Liver (tissue), 3 donors: ENCODE data around the gene SCLY.

Experiments
- CTCF ChIP-seq: fragments of 150-350 bp; IDR thresholded peaks from 2 replicates; pipeline ENCODE4 v1.5.1; 2017; ENCODE audit warnings: improper control_type of control experiment, low read depth, low read length; ENCODE audit not compliant: missing input control
- EGR1 ChIP-seq, 2 donors: IDR thresholded peaks; 2 replicates each; pipeline ENCODE4 v1.6.1; 2016 to 2018; ENCODE audit warnings: antibody characterized with exemption in 2 of 2, low read depth in 2 of 2
- GABPA ChIP-seq, 2 donors: IDR thresholded peaks in 1 of 2; conservative IDR thresholded peaks in 1 of 2; 2 replicates each; pipeline ENCODE4 v1.6.1; 2016; ENCODE audit warnings: antibody characterized with exemption in 2 of 2, mild to moderate bottlenecking in 1 of 2, moderate library complexity in 1 of 2
- HNF4A ChIP-seq, 2 donors: conservative IDR thresholded peaks; 2 replicates each; pipeline ENCODE4 v1.6.1; 2016; ENCODE audit warnings: antibody characterized with exemption in 2 of 2, mild to moderate bottlenecking in 2 of 2
- JUND ChIP-seq, 2 donors: IDR thresholded peaks; 2 replicates each; pipeline ENCODE4 v1.6.1; 2016; ENCODE audit warnings: antibody characterized with exemption in 2 of 2
- RAD21 ChIP-seq, 2 donors: IDR thresholded peaks; 2 replicates each; pipeline ENCODE4 v1.6.1; 2016; ENCODE audit warnings: antibody characterized with exemption in 2 of 2, mild to moderate bottlenecking in 2 of 2
- RXRA ChIP-seq, 2 donors: IDR thresholded peaks; 2 replicates each; pipeline ENCODE4 v1.6.1; 2017 to 2018; ENCODE audit warnings: antibody characterized with exemption in 2 of 2, mild to moderate bottlenecking in 1 of 2
- SP1 ChIP-seq: IDR thresholded peaks from 2 replicates; pipeline ENCODE4 v1.6.1; 2018; ENCODE audit warnings: antibody characterized with exemption, mild to moderate bottlenecking
- TAF1 ChIP-seq: conservative IDR thresholded peaks from 2 replicates; pipeline ENCODE4 v1.6.1; 2016; ENCODE audit warnings: antibody characterized with exemption, mild to moderate bottlenecking
- YY1 ChIP-seq: IDR thresholded peaks from 2 replicates; pipeline ENCODE4 v1.6.1; 2016; ENCODE audit warnings: antibody characterized with exemption, mild to moderate bottlenecking
- TF ChIP-seq, protein P1 (sequence below): IDR thresholded peaks from 2 replicates; pipeline ENCODE4 v1.6.1; 2016; ENCODE audit warnings: antibody characterized with exemption, mild to moderate bottlenecking
- TF ChIP-seq, protein P2 (sequence below): IDR thresholded peaks from 2 replicates; pipeline ENCODE4 v1.6.1; 2016; ENCODE audit warnings: antibody characterized with exemption
- TF ChIP-seq, protein P3 (sequence below): IDR thresholded peaks from 2 replicates; pipeline ENCODE4 v1.6.1; 2016; ENCODE audit warnings: antibody characterized with exemption
- donor health status: healthy.
- donor health status: healthy.

- TF ChIP-seq RXRA (IDR thresholded peaks at IDR 0.05) = no peak
- TF ChIP-seq CTCF = no peak
- TF ChIP-seq HNF4A (conservative IDR thresholded peaks at IDR 0.05) = no peak
- no peak for TF ChIP-seq RAD21 (IDR thresholded peaks at IDR 0.05)
- no peak for TF ChIP-seq SP1
- no peak for TF ChIP-seq JUND (IDR thresholded peaks at IDR 0.05)
- TF ChIP-seq TAF1 = no peak
- TF ChIP-seq, protein P1, sequence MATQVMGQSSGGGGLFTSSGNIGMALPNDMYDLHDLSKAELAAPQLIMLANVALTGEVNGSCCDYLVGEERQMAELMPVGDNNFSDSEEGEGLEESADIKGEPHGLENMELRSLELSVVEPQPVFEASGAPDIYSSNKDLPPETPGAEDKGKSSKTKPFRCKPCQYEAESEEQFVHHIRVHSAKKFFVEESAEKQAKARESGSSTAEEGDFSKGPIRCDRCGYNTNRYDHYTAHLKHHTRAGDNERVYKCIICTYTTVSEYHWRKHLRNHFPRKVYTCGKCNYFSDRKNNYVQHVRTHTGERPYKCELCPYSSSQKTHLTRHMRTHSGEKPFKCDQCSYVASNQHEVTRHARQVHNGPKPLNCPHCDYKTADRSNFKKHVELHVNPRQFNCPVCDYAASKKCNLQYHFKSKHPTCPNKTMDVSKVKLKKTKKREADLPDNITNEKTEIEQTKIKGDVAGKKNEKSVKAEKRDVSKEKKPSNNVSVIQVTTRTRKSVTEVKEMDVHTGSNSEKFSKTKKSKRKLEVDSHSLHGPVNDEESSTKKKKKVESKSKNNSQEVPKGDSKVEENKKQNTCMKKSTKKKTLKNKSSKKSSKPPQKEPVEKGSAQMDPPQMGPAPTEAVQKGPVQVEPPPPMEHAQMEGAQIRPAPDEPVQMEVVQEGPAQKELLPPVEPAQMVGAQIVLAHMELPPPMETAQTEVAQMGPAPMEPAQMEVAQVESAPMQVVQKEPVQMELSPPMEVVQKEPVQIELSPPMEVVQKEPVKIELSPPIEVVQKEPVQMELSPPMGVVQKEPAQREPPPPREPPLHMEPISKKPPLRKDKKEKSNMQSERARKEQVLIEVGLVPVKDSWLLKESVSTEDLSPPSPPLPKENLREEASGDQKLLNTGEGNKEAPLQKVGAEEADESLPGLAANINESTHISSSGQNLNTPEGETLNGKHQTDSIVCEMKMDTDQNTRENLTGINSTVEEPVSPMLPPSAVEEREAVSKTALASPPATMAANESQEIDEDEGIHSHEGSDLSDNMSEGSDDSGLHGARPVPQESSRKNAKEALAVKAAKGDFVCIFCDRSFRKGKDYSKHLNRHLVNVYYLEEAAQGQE = no peak
- TF ChIP-seq, protein P2, sequence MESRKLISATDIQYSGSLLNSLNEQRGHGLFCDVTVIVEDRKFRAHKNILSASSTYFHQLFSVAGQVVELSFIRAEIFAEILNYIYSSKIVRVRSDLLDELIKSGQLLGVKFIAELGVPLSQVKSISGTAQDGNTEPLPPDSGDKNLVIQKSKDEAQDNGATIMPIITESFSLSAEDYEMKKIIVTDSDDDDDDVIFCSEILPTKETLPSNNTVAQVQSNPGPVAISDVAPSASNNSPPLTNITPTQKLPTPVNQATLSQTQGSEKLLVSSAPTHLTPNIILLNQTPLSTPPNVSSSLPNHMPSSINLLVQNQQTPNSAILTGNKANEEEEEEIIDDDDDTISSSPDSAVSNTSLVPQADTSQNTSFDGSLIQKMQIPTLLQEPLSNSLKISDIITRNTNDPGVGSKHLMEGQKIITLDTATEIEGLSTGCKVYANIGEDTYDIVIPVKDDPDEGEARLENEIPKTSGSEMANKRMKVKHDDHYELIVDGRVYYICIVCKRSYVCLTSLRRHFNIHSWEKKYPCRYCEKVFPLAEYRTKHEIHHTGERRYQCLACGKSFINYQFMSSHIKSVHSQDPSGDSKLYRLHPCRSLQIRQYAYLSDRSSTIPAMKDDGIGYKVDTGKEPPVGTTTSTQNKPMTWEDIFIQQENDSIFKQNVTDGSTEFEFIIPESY = no peak
- no peak for TF ChIP-seq YY1
- TF ChIP-seq, protein P3, sequence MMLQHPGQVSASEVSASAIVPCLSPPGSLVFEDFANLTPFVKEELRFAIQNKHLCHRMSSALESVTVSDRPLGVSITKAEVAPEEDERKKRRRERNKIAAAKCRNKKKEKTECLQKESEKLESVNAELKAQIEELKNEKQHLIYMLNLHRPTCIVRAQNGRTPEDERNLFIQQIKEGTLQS = no peak
- TF ChIP-seq EGR1 (IDR thresholded peaks at IDR 0.05; ENCODE audit: low read depth in 2 of 2) = no peak
- TF ChIP-seq GABPA (IDR thresholded peaks at IDR 0.05 in 1 of 2, conservative IDR thresholded peaks at IDR 0.05 in 1 of 2) = no peak
Observed at GRCh38 chr2:238038203-238038602, 22.6 kb upstream of the SCLY start.
